Inflammatory macrophage treated with lipopolysaccharide for 4 hours (primary cell): ENCODE results near the gene BAIAP2L2.
"Not testable (repeated sequence)": the region's sequence is repeated elsewhere in the genome, so short reads cannot be mapped to it uniquely, and the experiment has no call there.

Experiments used
- DNase-seq: peaks from one replicate; pipeline ENCODE4 v3.0.0-alpha.2; 2020

BAIAP2L2 gene

DNA sequence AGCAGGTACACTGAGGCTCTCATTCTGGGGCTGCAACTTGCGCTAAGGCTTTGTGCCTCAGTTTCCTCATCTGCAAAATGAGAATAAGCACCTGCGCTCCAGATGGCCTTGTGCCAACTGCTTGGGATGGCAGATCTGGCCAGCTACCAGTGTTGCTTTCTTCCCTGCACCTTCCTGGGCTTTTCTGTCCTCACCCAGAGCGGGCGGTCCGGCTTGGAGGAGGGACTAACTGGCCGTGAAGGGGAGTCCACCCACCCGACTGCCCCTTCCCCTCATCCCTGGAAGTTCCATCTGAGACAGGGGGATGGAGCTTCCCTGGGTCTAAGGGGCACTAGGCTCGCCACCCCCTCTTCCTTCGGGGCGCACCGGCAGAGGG lies 30.0 kb downstream of the BAIAP2L2 start:
- no peak for DNase-seq

DNA sequence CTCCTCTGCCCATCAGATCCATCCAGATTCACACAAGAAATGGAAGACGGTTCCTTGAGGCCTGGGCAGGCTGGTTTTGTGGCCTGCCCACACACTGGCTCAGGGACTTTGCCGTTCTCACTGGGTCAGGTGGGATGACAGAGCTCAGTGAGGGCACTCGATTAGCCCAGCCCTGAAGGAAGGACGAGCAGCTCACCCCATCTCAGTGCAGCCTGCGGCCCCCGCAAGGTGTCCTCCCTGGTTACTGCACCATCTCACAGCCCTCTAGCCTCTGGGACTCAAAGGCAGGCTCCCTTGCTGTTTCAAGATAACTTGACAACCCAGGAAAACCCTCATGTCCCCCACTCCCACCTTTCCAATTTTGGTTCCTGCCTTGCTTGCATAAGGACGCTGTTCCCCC lies 30.7 kb downstream of the BAIAP2L2 start:
- no peak for DNase-seq

DNA sequence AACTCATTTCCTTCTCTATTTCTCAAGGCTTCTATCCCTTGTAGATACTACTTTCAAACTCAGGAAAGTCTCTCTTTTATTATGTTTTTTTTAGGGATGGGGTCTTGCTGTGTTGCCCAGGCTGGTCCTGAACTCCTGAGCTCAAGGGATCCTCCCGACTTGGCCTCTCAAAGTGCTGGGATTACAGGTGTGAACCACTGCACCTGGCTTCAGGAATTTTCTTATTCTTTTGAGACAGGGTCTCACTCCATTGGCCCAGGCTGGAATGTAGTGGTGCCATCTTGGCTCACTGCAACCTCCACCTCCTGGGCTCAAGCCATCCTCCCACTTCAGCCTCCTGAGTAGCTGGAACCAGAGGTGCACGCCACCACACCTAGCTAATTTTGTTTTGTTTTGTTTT lies 31.3 kb downstream of the BAIAP2L2 start:
- not testable (repeated sequence) for DNase-seq

DNA sequence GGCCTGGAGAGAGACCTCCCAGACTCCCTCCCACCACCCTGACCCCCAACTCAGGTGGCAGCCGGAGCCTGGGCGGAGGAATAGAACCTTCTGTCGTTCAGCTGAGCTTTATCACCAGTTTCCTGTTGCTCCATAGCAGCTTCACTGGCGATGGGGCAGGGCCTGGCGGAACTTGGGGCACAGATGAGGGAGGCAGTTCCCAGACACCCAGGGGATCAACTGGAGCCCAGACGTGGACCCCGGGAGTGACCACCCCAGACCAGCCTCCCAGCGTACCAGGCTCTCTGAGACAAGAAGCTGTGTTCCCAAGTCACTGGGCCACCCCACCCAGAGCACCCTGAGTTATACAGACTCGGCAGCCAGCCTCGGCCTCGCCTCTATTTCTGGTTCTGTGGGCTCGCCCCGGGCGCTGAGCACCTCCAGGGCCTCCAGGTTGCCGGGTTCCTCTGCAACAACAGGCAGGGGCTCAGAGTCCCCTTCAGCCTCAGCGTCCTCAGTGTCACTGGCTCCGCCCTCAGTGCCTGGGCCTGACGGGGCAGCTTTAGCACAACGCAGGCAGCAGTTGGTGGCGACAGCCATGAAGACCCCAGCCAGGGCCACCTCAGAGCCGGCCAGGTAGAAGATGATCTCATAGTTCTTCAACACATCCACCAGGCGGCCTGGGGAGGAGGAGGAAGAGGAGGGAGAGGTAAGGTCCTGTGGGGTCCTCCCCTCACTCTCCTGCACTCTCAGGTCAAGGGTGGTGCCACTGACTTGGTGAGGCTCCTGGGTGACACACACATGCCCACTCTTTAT lies 32.2 kb downstream of the BAIAP2L2 start:
- no peak for DNase-seq

GRCh38 chr22:38077595-38077994 lies 32.9 kb downstream of the BAIAP2L2 start:
- DNase-seq = no peak

GRCh38 chr22:38077096-38077495 lies 33.4 kb downstream of the BAIAP2L2 start:
- no peak for DNase-seq

DNA sequence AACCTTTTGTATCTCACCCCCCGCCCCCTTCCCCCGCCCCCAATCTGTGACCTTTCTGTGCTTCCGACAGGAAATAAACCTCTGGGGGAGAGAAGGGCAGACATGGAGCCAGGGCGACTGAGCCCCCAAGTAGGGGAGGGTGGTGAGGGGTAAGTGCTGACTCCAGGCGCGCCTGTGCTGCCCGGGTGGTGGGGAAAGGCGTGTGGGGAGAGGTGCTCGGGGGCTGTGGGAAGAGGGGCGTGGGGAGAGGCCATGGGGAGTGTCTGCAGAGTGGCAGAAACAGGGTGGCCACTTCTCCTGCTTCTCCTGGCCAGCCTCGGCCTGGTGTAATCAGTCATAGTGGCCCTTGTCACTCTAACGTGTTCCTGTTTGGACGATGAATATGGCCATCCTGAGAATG lies 34.5 kb downstream of the BAIAP2L2 start:
- no peak for DNase-seq

DNA sequence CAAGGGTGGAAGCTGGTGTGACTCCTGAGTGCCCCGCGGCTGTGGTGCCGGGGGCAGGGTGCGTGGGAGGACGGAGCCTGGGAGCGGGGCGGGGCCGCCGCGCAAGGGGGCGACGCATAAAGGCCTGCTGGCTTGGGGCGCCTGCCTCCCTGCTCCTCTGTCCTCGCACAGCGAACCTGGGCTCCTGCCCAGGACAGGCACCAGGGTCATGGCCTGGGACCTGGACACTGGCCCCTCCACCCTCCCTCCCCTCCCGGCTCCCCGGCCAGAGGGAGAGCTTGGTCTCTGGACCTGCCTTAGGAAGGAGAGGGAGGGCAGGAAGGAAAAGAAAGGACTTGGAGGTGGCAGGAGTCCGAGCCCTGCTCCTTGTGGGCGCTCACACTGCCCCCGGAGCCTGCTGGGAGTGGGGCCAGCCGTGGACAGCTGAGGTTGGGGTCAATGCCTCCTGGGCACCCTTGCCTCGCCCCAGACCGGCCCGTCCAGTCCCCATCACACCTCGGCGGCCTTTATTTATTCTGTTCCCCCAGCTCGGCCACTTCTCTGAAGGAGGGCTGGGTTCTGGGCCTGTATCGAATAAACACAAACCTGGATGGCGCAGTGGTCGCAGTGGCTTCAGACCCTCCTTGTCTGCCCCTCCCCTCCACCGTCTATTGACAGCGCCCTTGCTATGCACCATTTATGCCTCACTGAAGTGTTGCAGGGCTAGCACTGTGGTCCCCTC lies 35.2 kb downstream of the BAIAP2L2 start:
- DNase-seq = no peak

DNA sequence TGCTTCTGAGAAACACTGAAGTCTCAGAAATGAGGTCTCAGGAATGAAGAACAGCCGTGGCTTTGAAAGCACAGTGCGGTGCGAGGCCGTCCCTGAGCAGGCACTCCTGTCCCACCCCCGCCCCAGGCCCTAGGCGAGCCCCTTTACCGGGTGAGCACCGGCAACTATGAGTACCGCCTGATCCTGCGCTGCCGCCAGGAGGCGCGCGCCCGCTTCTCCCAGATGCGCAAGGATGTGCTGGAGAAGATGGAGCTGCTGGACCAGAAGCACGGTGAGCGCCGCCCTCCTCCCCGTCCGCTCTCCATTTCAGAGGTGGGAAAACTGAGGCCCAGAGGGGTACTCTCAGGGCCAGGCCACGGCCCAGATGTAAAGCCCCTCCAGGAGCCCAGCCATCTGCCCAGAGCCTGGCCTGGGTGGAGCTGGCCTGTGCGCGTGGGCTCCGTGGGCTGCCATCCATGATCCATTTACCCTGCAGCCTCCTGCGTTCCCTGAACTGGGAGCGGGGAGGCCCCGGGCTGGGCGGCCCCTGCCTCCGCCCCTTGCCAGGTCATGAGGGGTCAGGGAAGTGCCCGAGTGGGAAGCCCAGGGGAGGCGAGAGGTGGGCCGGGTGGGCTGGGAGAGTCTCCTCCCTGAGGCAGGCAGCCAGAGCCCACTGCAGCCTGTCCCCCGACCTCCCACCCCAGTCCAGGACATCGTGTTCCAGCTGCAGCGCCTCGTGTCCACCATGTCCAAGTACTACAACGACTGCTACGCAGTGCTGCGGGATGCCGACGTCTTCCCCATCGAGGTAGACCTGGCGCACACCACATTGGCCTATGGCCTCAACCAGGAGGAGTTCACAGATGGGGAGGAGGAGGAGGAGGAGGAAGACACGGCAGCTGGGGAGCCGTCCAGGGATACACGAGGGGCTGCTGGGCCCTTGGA lies 36.0 kb downstream of the BAIAP2L2 start:
- DNase-seq = no peak

DNA sequence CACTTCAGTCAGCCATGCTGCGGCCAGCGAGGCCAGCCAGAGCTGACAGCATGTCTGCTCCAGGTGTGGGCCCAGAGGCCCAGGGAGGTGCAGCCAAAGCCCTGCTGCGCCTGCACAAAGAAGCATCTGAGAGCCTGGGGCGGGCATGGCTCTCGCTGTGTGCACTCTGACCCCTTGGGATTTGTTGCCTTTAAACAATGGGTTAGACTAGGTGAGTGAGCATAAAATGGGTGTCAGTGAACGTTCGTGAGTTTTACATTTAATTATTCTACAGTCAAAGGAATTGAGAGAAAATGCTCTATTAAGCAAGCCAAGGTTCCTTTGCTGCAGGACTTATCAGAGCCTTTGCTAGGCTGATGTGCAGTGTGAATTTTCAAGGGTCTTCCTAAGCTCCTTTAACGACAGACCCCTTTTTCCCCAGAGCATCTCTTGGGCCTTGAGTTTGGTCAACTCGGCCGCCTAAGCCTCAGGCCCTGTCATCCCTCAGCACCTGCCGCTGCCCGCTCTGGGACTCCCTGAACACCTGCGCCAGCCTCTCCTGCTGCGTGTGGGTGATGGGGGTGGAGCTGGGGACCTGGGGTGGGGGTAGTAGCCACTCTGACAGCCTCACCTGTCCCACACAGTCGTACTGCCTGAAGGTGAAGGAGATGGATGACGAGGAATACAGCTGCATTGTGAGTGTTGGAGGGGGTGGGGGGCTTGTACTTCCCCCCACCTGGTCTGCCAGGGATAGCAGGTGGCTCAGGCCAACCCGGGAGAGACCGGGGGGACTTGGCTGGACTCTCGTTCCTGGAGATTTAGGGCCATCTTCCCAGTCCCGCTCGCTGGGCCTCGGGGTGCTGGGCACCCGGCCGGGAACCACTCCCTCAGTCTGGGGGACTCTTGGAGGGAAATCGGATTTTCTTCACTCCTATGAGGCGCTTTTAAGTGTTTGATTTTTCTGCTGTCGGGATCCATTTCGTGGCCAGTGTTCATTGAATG lies 37.0 kb downstream of the BAIAP2L2 start:
- no peak for DNase-seq

DNA sequence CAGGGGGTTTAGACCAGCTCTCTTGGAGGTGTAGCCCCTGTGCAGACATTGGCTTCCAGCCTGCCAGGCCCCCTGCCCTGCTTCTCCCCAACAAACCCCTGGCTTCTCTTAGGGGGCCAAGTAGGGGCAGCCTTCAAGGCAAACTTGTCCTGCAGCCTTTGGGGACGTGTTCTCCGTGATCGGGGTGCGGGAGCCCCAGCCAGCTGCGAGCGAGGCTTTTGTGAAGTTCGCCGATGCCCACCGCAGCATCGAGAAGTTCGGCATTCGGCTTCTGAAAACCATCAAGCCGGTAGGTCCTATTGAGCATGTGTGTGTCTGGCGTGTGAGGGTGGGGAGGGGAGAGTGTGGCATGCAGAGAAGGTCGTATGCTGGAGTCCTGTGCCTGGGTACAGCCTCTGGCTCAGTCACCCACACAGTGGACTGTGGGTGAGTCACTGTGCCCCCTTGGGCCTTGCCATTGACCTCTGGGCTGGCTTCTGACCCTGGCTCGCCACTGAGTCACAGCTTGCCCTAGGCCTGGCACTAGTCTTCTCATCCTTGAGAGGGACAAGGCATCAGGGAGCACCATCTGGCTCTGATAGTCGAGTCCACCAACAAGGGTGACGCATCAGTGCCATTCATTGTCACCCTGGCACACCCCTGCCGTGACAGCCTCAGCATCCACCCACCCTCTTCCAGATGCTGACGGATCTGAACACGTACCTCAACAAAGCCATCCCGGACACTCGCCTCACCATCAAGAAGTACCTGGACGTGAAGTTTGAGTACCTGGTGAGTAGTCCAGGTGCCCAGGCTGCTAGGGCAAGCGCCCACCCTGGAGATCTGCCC lies 37.9 kb downstream of the BAIAP2L2 start:
- no peak for DNase-seq

DNA sequence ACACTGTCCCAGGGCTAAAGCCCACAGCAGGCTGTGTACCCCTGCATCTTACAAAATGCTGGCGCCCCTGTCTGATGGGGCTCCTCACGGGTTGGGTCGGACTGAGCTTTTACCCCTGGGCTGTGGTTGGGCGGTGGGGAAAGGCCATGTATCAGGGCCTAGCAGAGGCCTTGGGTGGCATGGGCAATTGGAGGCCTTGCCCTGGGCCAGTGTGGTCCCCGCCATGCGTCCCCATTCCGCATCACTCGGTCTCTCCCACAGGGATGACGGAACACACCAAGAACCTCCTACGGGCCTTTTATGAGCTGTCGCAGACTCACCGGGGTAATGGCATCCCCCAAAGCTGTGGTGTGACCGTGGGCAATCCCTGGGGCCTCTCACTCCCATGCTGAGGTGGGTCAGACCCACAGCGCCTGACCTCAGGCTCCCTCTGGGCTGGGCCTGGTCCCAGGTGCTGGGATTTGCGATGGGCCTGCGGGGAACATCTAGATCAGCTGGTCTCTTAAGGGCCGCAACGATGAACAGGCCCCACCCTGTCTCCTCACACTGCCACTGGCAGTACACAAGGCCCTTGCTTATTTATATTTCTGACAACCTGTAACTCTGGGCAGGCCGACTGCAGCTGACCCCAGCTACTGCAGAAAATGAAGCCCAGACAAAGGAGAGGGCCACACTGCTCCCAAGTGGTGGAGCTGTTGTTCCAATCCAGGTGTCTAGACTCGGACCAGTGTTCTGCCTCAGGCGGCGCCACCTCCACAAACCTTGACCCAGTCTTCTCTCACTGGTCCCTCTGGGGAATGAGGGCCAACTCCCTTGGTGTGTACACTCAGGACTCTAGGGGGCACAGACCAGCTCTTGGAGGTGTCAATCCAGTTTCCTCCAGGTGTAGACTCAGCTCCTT lies 38.8 kb downstream of the BAIAP2L2 start:
- no peak for DNase-seq

GRCh38 chr22:38070250-38070921 lies 40.1 kb downstream of the BAIAP2L2 start:
- no peak for DNase-seq

DNA sequence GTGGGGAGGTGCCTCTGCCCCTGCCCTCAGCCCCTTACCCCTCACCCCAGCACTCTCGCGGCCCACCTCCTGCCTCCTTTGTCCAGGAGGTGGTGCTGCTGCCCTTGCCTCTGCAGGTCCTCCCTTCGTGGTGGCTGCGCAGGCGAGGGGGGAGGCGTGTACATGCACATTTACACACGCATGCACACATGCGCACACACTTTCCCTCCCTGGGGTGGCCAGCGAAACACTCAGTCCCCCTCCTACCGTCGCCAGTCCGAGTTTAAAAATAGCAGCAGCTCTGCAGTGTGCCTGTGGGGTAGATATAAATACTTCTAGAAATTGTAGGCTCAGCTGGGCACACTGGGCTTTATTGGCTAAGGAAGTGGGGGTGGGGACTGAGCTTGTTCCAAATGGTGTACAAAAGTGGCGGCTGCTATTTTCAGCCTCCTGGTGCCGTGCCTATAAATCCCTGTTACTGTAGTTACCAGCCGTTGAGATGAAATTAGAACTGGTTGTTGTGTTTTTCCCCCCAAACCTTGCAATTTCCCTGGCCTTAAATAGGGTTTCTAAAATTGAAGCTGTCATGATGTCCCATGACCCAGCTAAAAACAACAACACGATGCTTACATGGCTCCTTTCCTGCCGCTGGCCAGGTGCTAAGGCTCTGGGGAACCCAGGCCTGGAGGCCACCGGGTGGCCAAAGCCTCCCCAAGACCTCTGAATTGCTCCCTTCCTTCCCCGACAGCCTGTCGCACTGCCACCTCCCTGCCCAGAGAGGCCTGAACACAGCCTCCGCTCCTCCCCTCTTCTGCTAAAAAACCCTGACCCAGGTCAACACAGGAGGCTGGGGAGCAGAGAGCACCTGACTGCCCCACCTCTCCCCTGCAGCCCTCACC lies 40.9 kb downstream of the BAIAP2L2 start:
- no peak for DNase-seq

DNA sequence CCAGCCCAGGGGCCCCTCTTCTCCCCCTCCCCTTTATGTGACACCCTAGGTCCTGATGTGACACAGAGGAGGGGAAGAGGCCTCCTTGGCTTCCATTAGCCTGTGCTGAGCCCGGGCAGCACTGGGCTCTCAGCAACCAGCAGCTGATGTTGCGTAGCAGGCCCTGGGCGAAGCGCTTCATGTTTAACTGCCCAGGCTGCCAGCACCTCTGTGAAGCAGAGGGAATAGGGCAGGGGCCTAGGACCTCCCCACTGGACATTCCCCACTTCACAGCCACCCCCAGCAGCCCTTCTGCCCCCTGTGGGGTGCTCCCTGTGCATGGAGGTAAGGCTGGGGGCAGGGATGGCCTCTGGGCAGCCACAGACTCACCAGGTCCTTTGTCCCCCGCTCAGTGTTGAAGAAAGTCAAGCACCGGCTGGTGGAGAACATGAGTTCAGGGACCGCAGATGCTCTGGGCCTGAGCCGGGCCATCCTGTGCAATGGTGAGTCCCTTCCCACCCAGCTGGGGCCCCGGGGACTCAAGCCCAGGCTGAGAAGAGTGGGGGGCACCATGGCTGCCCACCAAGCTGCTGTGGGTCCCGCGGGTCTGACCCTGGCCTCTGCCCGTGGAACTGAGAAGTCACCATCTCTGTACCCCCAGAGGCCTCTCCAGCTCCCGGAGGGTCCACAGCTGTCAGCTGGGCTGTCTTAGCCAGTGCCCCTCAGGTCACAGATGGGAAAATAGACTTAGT lies 41.7 kb downstream of the BAIAP2L2 start:
- DNase-seq = no peak

- no peak for DNase-seq
Measured at GRCh38 chr22:38067761-38068360, 42.6 kb downstream of the BAIAP2L2 start.

DNA sequence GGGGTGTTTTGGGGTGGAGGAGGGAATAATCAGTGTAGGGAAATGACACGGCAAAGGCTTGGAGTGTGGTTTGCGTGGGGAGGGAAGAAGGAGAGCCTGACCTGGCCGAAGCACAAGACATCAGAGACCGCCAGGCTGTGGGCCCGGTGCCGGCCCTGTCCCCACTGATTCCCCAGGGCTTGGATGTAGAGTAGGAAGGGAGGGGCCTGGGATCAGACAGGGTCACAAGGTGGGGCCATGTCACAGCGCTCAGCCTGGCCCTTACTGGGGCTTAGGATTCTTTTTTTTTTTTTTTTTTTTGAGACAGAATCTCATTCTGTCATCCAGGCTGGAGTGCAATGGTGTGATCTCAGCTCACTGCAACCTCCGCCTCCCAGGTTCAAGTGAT lies 43.5 kb downstream of the BAIAP2L2 start:
- no peak for DNase-seq
